A673 (cell line): ENCODE data around the gene PEX11G. TPM values are rescaled to one million over a fixed set of nuclear protein-coding genes. Genes with fewer than 3 reads are reported as not detected.

Experiments
- BruUV-seq: library from RNA; stranded (reverse); fragments of 400-500 nt; replicated peaks from 2 replicates; lab custom pipeline; 2021; lab: Mats Ljungman, UMichigan
- CTCF ChIA-PET: fragments of 300-600 bp; sonication (Branson Sonifier 250); formaldehyde crosslinking; loops from one replicate; lab custom pipeline; 2022; ENCODE audit warnings: antibody characterized with exemption; lab: Charles Lee
- POLR2A ChIA-PET: fragments of 300-600 bp; sonication (Branson Sonifier 250); formaldehyde crosslinking; loops from one replicate; lab custom pipeline; 2022; ENCODE audit warnings: antibody characterized with exemption; ENCODE audit not compliant: low non-redundant PET; lab: Charles Lee
- DNase-seq: peaks from one replicate; pipeline ENCODE4 v3.0.0-alpha.2; 2015; ENCODE audit warnings: low spot score
- H3K27ac ChIP-seq: fragments of 200-600 bp; sonication (generic); 2 replicates; pipeline ENCODE4 v1.5.1; 2016; ENCODE audit warnings: mixed run types, low read depth, mild to moderate bottlenecking, mixed read lengths, antibody characterized with exemption, low read length; ENCODE audit not compliant: poor library complexity, severe bottlenecking
- H3K27me3 ChIP-seq: fragments of 200-600 bp; sonication (generic); replicated peaks from 2 replicates; pipeline ENCODE4 v1.6.1; 2017; ENCODE audit warnings: mixed run types, low read depth, mild to moderate bottlenecking, mixed read lengths, antibody characterized with exemption, low read length; ENCODE audit not compliant: insufficient read depth, poor library complexity
- H3K36me3 ChIP-seq: fragments of 200-600 bp; sonication (generic); 2 replicates; pipeline ENCODE4 v1.6.1; 2016; ENCODE audit warnings: mixed run types, mild to moderate bottlenecking, mixed read lengths, antibody characterized with exemption, low read length; ENCODE audit not compliant: insufficient read depth, poor library complexity, severe bottlenecking
- H3K4me1 ChIP-seq: fragments of 200-600 bp; sonication (generic); 2 replicates; pipeline ENCODE4 v1.6.1; 2017; ENCODE audit warnings: mixed run types, mild to moderate bottlenecking, mixed read lengths, antibody characterized with exemption, low read length; ENCODE audit not compliant: insufficient read depth, poor library complexity, severe bottlenecking
- H3K4me3 ChIP-seq: fragments of 200-600 bp; sonication (generic); 2 replicates; pipeline ENCODE4 v1.5.1; 2016; ENCODE audit warnings: low read depth, mixed run types, mild to moderate bottlenecking, mixed read lengths, low read length; ENCODE audit not compliant: poor library complexity, severe bottlenecking
- H3K9me3 ChIP-seq: fragments of 200-600 bp; sonication (generic); 2 replicates; pipeline ENCODE4 v1.6.1; 2016; ENCODE audit warnings: mixed run types, low read depth, mild to moderate bottlenecking, mixed read lengths, antibody characterized with exemption, low read length; ENCODE audit not compliant: poor library complexity, severe bottlenecking
- CTCF ChIP-seq: fragments of 300-800, 200-600 bp; sonication (generic); conservative IDR thresholded peaks from 2 replicates; pipeline ENCODE4 v1.5.1; 2017; ENCODE audit warnings: low read depth, mild to moderate bottlenecking, antibody characterized with exemption, low read length, moderate library complexity, mixed read lengths
- EZH2 ChIP-seq: fragments of 200-600 bp; sonication (generic); IDR thresholded peaks from 2 replicates; pipeline ENCODE4 v1.6.1; 2017; ENCODE audit warnings: borderline replicate concordance, low read depth, mild to moderate bottlenecking, mixed read lengths, antibody characterized with exemption, low read length; ENCODE audit not compliant: poor library complexity, severe bottlenecking
- intact Hi-C: fragments of 100-400 bp; cut with micrococcal nuclease; formaldehyde crosslinking; loops from one replicate; pipeline ENCODE4 v1.10.0; 2022; ENCODE audit not compliant: unreplicated experiment
- total RNA-seq: library from RNA; stranded (reverse); gene quantifications from 2 replicates; pipeline ENCODE4 v1.2.3, GENCODE V29; 2021

Gene PEX11G
- total RNA-seq, 1 experiment from 2014 or later, result 1.1 TPM

GRCh38 chr19:7522072-7522922 is 33.5 kb upstream of the PEX11G start, which contains the start of gene MCOLN1:
TSS of gene MCOLN1 (plus strand) at chr19:7522624. CDS start at chr19:7522751, 127 bp downstream.
- TF ChIP-seq EZH2 (no peak), CTCF (no peak)
- Histone ChIP-seq H3K4me1 (peaks cover 15% of the 10 kb centered on the region), H3K27me3 (no peaks in the 10 kb centered on the region), H3K36me3 (no peaks in the 10 kb centered on the region), H3K27ac (peak within 1 kb of the TSS; percentile 61), H3K4me3 (peak within 1 kb of the TSS; percentile 66), H3K9me3 (no peaks in the 10 kb centered on the region)
- ChIA-PET CTCF (no interaction called here), POLR2A (no interaction called here)
- intact Hi-C loops, result no loop called here
- BruUV-seq, result no TSS peak
- DNase-seq, result peak; percentile 98

DNA sequence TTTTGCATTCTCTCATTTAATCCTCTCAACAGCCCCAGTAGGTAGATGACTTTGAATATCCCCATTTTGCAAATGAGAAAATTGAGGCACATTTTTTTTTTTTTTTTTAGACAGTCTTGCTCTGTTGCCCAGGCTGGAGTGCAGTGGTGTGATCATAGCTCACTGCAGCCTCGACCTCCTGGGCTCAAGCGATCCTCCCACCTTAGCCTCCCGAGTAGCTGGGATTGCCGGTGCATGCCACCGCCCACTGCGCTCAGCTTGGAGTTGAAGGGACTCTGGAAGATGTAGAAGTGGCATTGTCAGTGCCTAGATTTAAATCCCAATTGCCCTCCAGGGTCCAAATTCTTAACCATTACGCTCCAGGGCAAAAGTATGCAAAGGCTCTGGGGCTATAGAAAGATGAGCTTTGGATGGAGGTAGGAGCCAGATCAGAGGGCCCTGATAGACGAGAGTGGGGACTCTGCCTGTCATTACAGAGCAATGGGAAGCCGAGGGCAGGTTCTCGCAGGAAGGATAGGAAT is 32.8 kb upstream of the PEX11G start:
- peak overlapping the region; percentile 61 for H3K27ac ChIP-seq
- no peaks in the 10 kb centered on the region for H3K9me3 ChIP-seq
- POLR2A ChIA-PET, result interaction anchor here (0.7 kb wide), 1 partner anchor 9 kb away, joined by 14 read pairs; no protein-coding TSS in a partner anchor

More for the DNA sequence above, 32.8 kb upstream of the PEX11G start:
- BruUV-seq, result no TSS peak
- CTCF ChIA-PET, result no interaction called here
- Histone ChIP-seq H3K27me3 (no peaks in the 10 kb centered on the region), H3K4me3 (peak overlapping the region; percentile 66), H3K36me3 (no peaks in the 10 kb centered on the region), H3K4me1 (peaks cover 15% of the 10 kb centered on the region)
- intact Hi-C loops, result no loop called here
- TF ChIP-seq CTCF (no peak), EZH2 (no peak)
- no peak for DNase-seq
